K562 (cell line): ENCODE results near the gene HSPA1B. TPM values are rescaled to one million over a fixed set of nuclear protein-coding genes. Genes with fewer than 3 reads are reported as not detected.

Experiments used
- BCL6 ChIP-seq: fragments of 250-450 bp; sonication (Bioruptor Pico); IDR thresholded peaks from 2 replicates; pipeline ENCODE4 v1.4.0; 2020
- BRD4 ChIP-seq: fragments of 200-600 bp; sonication (generic); IDR thresholded peaks from 2 replicates; pipeline ENCODE4 v1.6.1; 2017; ENCODE audit warnings: inconsistent platforms
- BRF2 ChIP-seq: IDR thresholded peaks from 3 replicates; pipeline ENCODE4 v1.6.1; 2011; ENCODE audit warnings: borderline replicate concordance, mild to moderate bottlenecking; ENCODE audit not compliant: insufficient read length, insufficient read depth
- CBX1 ChIP-seq: sonication (generic); IDR thresholded peaks from 2 replicates; pipeline ENCODE4 v1.6.1; 2016; ENCODE audit warnings: antibody characterized with exemption, low read depth, mild to moderate bottlenecking
- ELF4 ChIP-seq: fragments of 450-650 bp; formaldehyde crosslinking; IDR thresholded peaks from 2 replicates; pipeline ENCODE4 v1.4.0; 2022; ENCODE audit warnings: missing genetic modification characterization
- FOXP1 ChIP-seq: sonication (generic); formaldehyde crosslinking; IDR thresholded peaks from 2 replicates; pipeline ENCODE4 v1.8.0; 2022; ENCODE audit warnings: mild to moderate bottlenecking, missing genetic modification reagents
- HOMEZ ChIP-seq: fragments of 250-450 bp; sonication (Bioruptor Pico); IDR thresholded peaks from 2 replicates; pipeline ENCODE4 v1.4.0; 2020; ENCODE audit warnings: mild to moderate bottlenecking, moderate library complexity
- LEF1 ChIP-seq: fragments of 450-650 bp; IDR thresholded peaks from 2 replicates; pipeline ENCODE4 v1.6.1; 2016; ENCODE audit warnings: mild to moderate bottlenecking
- MXI1 ChIP-seq: IDR thresholded peaks from 2 replicates; pipeline ENCODE4 v1.6.1; 2011; ENCODE audit warnings: low read depth, mild to moderate bottlenecking, improper control_type of control experiment, low read length
- PCBP1 ChIP-seq: fragments of 200-400 bp; formaldehyde crosslinking; IDR thresholded peaks from 2 replicates; pipeline ENCODE4 v1.6.1; 2018; ENCODE audit warnings: mild to moderate bottlenecking, low read depth, low read length; ENCODE audit not compliant: poor library complexity, severe bottlenecking
- PHF20 ChIP-seq: fragments of 450-650 bp; IDR thresholded peaks from 2 replicates; pipeline ENCODE4 v1.6.1; 2018; ENCODE audit not compliant: partially characterized antibody
- PTBP1 ChIP-seq: fragments of 200-400 bp; formaldehyde crosslinking; IDR thresholded peaks from 2 replicates; pipeline ENCODE4 v1.6.1; 2017; ENCODE audit warnings: low read depth, low read length
- SMAD4 ChIP-seq: fragments of 250-450 bp; sonication (Bioruptor Pico); conservative IDR thresholded peaks from 2 replicates; pipeline ENCODE4 v1.8.0; 2021; ENCODE audit warnings: inconsistent platforms, mild to moderate bottlenecking, moderate library complexity
- SMARCA4 ChIP-seq: fragments of 450-650 bp; IDR thresholded peaks from 2 replicates; pipeline ENCODE4 v1.6.1; 2016
- SMC3 ChIP-seq: conservative IDR thresholded peaks from 2 replicates; pipeline ENCODE4 v1.6.1; 2011; ENCODE audit warnings: low read depth, low read length, improper control_type of control experiment; ENCODE audit not compliant: insufficient read depth
- SP1 ChIP-seq: sonication (generic); formaldehyde crosslinking; IDR thresholded peaks from 2 replicates; pipeline ENCODE4 v1.8.1; 2022; ENCODE audit warnings: mild to moderate bottlenecking, missing genetic modification reagents
- STAT5B ChIP-seq: fragments of 250-450 bp; sonication (Bioruptor Pico); IDR thresholded peaks from 2 replicates; pipeline ENCODE4 v1.8.0; 2021; ENCODE audit warnings: mild to moderate bottlenecking, inconsistent platforms
- TAF15 ChIP-seq: fragments of 200-400 bp; formaldehyde crosslinking; IDR thresholded peaks from 2 replicates; pipeline ENCODE4 v1.6.1; 2017; ENCODE audit warnings: mild to moderate bottlenecking, low read depth, low read length, moderate library complexity
- TEAD1 ChIP-seq, 2 experiments: fragments of 450-650 bp in 1 of 2; sonication (generic) in 1 of 2; formaldehyde crosslinking; IDR thresholded peaks; 2 replicates each; pipeline versions ENCODE4 v1.4.0 to v1.8.0; 2020 to 2022; ENCODE audit warnings: mild to moderate bottlenecking in 2 of 2, missing genetic modification reagents in 1 of 2
- ZFP30 ChIP-seq: fragments of 250-450 bp; sonication (Bioruptor Pico); IDR thresholded peaks from 2 replicates; pipeline ENCODE4 v1.8.0; 2022; ENCODE audit warnings: moderate library complexity, mild to moderate bottlenecking, inconsistent platforms, borderline replicate concordance
- ZNF143 ChIP-seq: sonication (generic); formaldehyde crosslinking; IDR thresholded peaks from 2 replicates; pipeline ENCODE4 v1.9.0; 2022; ENCODE audit warnings: mild to moderate bottlenecking, missing genetic modification reagents
- ZNF175 ChIP-seq: fragments of 200-800 bp; sonication (Bioruptor generic); IDR thresholded peaks from 2 replicates; pipeline ENCODE4 v1.6.1; 2016; ENCODE audit warnings: low read depth, mild to moderate bottlenecking, missing genetic modification characterization, missing compliant biosample characterization
- ZNF197 ChIP-seq: fragments of 200-800 bp; sonication (Bioruptor generic); IDR thresholded peaks from 2 replicates; pipeline ENCODE4 v1.6.1; 2016; ENCODE audit warnings: low read depth, missing genetic modification characterization, missing compliant biosample characterization
- ZNF444 ChIP-seq: fragments of 250-450 bp; sonication (Bioruptor Pico); IDR thresholded peaks from 2 replicates; pipeline ENCODE4 v1.4.0; 2020; ENCODE audit warnings: mild to moderate bottlenecking, moderate library complexity
- ZNF780A ChIP-seq: fragments of 250-450 bp; sonication (Bioruptor Pico); IDR thresholded peaks from 2 replicates; pipeline ENCODE4 v1.5.0; 2021; ENCODE audit warnings: mild to moderate bottlenecking
- polyA plus RNA-seq, 8 experiments: library from polyadenylated mRNA; depleted of rRNA in 4 of 8; stranded (reverse) in 5 of 8; unstranded in 3 of 8; fragments of >200 nt; fragmentation: Nextera tagmentation in 2 of 8; fragmentation: Illumina TruSeq in 1 of 8; extraction: Ambion mirVana in 2 of 8; extraction: Trizol in 1 of 8; gene quantifications; 2 replicates each; pipeline versions ENCODE4 v1.2.1 to v1.2.3, GENCODE V29; 2011 to 2014; ENCODE audit warnings: inconsistent platforms in 1 of 8, missing spikeins in 1 of 8
- total RNA-seq, 7 experiments: library from RNA; depleted of rRNA in 6 of 7; stranded (reverse); fragments of >200 nt in 6 of 7; fragmentation: Illumina TruSeq in 2 of 7; extraction: Trizol in 2 of 7; gene quantifications; 2 replicates each; pipeline versions ENCODE4 v1.2.1 to v1.2.3, GENCODE V29; 2011 to 2021; ENCODE audit warnings: low replicate concordance in 1 of 7
- TF ChIP-seq, protein P1 (sequence below), 2 experiments: fragments of 450-650 bp in 1 of 2; sonication (generic) in 1 of 2; formaldehyde crosslinking in 1 of 2; IDR thresholded peaks in 1 of 2; conservative IDR thresholded peaks in 1 of 2; 2 replicates each; pipeline versions ENCODE4 v1.6.1 to v1.8.1; 2016 to 2023; ENCODE audit warnings: mild to moderate bottlenecking in 2 of 2, moderate library complexity in 2 of 2, inconsistent platforms in 1 of 2, missing genetic modification reagents in 1 of 2

Gene HSPA1B
- total and polyA plus RNA-seq, 9 of the 15 experiments (the other 6 are each of a cell fraction or from before 2014, with no cell fraction given): 0.27 to 227 (median 51.2) TPM

DNA sequence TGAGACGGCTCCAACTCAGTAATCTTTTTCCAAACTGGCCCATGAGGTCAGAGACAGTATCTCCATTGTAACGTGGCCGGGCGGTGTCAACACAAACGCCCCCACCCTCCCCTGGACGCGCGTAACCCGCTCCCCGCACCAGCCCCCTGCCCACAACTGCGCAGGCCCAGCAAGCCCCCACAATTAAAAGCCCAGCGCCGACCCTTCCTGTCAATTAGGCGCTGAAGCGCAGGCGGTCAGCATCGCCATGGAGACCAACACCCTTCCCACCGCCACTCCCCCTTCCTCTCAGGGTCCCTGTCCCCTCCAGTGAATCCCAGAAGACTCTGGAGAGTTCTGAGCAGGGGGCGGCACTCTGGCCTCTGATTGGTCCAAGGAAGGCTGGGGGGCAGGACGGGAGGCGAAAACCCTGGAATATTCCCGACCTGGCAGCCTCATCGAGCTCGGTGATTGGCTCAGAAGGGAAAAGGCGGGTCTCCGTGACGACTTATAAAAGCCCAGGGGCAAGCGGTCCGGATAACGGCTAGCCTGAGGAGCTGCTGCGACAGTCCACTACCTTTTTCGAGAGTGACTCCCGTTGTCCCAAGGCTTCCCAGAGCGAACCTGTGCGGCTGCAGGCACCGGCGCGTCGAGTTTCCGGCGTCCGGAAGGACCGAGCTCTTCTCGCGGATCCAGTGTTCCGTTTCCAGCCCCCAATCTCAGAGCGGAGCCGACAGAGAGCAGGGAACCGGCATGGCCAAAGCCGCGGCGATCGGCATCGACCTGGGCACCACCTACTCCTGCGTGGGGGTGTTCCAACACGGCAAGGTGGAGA, 12.3 kb upstream of the HSPA1B start, which contains the start of the genes HSPA1A and HSPA1L (continued):
- peak; percentile 80 for TF ChIP-seq PHF20
- peak; percentile 49 for TF ChIP-seq MXI1
- TF ChIP-seq PCBP1: no peak
- peak; percentile 77; the same call in 1 of the 2 replicates for TF ChIP-seq ELF4 (CRISPR knock-in tag)
- no peak; the same call in 1 of the 2 replicates for TF ChIP-seq BRD4
- TF ChIP-seq STAT5B: no peak
- TF ChIP-seq PTBP1: peak; percentile 78; the same call in 1 of the 2 replicates
- no peak; the same call in 1 of the 2 replicates for TF ChIP-seq SMARCA4
- TF ChIP-seq SMAD4 (CRISPR knock-in tag): peak; percentile 81
- TF ChIP-seq HOMEZ: no peak
- no peak for TF ChIP-seq TAF15
- TF ChIP-seq FOXP1 (CRISPR knock-in tag): peak; percentile 81
- no peak for TF ChIP-seq ZNF175 (CRISPR knock-in tag)
- TF ChIP-seq ZNF444 (CRISPR knock-in tag): 0 out of 2 replicates have a peak, but pooled peaks have one; percentile 62
- no peak; the same call in 1 of the 2 replicates for TF ChIP-seq LEF1
- TF ChIP-seq ZNF197 (CRISPR knock-in tag): no peak
- peak; percentile 14; the same call in 1 of the 2 replicates for TF ChIP-seq ZNF143 (CRISPR knock-in tag)
- TF ChIP-seq SP1 (CRISPR knock-in tag): peak; percentile 93
- no peak for TF ChIP-seq BRF2
- TF ChIP-seq TEAD1 (CRISPR knock-in tag; IDR thresholded peaks at IDR 0.05): peak; percentile 59 to 91; a peak in 3 of 4 replicates
- 0 out of 2 replicates have a peak, but pooled peaks have one; percentile 6 for TF ChIP-seq SMC3
- TF ChIP-seq, protein P1, sequence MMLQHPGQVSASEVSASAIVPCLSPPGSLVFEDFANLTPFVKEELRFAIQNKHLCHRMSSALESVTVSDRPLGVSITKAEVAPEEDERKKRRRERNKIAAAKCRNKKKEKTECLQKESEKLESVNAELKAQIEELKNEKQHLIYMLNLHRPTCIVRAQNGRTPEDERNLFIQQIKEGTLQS (IDR thresholded peaks at IDR 0.05): no peak
- TF ChIP-seq, protein P1 (CRISPR knock-in tag; conservative IDR thresholded peaks at IDR 0.05): peak; percentile 6; the same call in 1 of the 2 replicates
- peak; percentile 94; the same call in 1 of the 2 replicates for TF ChIP-seq CBX1
- TF ChIP-seq BCL6 (CRISPR knock-in tag): no peak
- no peak; the same call in 1 of the 2 replicates for TF ChIP-seq ZFP30 (CRISPR knock-in tag)
- TF ChIP-seq ZNF780A (CRISPR knock-in tag): no peak
